PC-3 (cell line): ENCODE results near the gene CST2. TPM values are rescaled to one million over a fixed set of nuclear protein-coding genes. Genes with fewer than 3 reads are reported as not detected.
A peak's percentile ranks its signal among the peaks of the same experiment; 100 is the strongest.
"Not testable (repeated sequence)": the region's sequence is repeated elsewhere in the genome, so short reads cannot be mapped to it uniquely, and the experiment has no call there.

Experiments
- ATAC-seq: fragments of 200-7000 bp; cut with Tn5 transposase; 2 replicates; pipeline ENCODE4 v1.9.1; 2020; ENCODE audit warnings: mild to moderate bottlenecking, moderate library complexity
- BruUV-seq: library from RNA; stranded (reverse); fragments of 400-500 nt; replicated peaks from 2 replicates; lab custom pipeline; 2021; lab: Mats Ljungman, UMichigan
- CTCF ChIA-PET: fragments of 300-600 bp; sonication (Branson Sonifier 250); formaldehyde crosslinking; loops from one replicate; lab custom pipeline; 2022; ENCODE audit warnings: antibody characterized with exemption; lab: Charles Lee
- POLR2A ChIA-PET: fragments of 300-600 bp; sonication (Branson Sonifier 250); formaldehyde crosslinking; loops from one replicate; lab custom pipeline; 2022; ENCODE audit warnings: antibody characterized with exemption; ENCODE audit not compliant: unreplicated experiment; lab: Charles Lee
- DNase-seq: peaks from one replicate; pipeline ENCODE4 v3.0.0-alpha.2; 2015
- H2AFZ ChIP-seq: fragments of 300-600 bp; sonication (generic); 2 replicates; pipeline ENCODE4 v1.6.0; 2016; ENCODE audit warnings: antibody characterized with exemption, low read length
- H3F3A ChIP-seq: fragments of 300-600 bp; sonication (generic); one replicate; pipeline ENCODE4 v1.6.0; 2017; ENCODE audit warnings: antibody characterized with exemption, low read length, control low read depth, mild to moderate bottlenecking; ENCODE audit not compliant: unreplicated experiment
- H3K27ac ChIP-seq: fragments of 300-600 bp; sonication (generic); 2 replicates; pipeline ENCODE4 v1.5.1; 2016; ENCODE audit warnings: mild to moderate bottlenecking, low read length
- H3K27me3 ChIP-seq: fragments of 300-600 bp; sonication (generic); 2 replicates; pipeline ENCODE4 v1.6.1; 2016; ENCODE audit warnings: low read length, mixed read lengths
- H3K36me3 ChIP-seq: fragments of 300-600 bp; sonication (generic); 2 replicates; pipeline ENCODE4 v1.6.1; 2016; ENCODE audit warnings: low read depth, mixed run types, low read length, mixed read lengths
- H3K4me1 ChIP-seq: fragments of 300-600 bp; sonication (generic); 2 replicates; pipeline ENCODE4 v1.5.1; 2016; ENCODE audit warnings: low read length; ENCODE audit not compliant: insufficient read depth
- H3K4me2 ChIP-seq: fragments of 300-600 bp; sonication (generic); 2 replicates; pipeline ENCODE4 v1.6.0; 2016; ENCODE audit warnings: low read length
- H3K4me3 ChIP-seq: fragments of 300-600 bp; sonication (generic); 2 replicates; pipeline ENCODE4 v1.5.1; 2016; ENCODE audit warnings: mild to moderate bottlenecking, low read length, mixed read lengths
- H3K79me2 ChIP-seq: fragments of 300-600 bp; sonication (generic); 2 replicates; pipeline ENCODE4 v1.6.1; 2017; ENCODE audit warnings: low read length, mixed read lengths
- H3K9ac ChIP-seq: fragments of 300-600 bp; sonication (generic); 2 replicates; pipeline ENCODE4 v1.6.0; 2016; ENCODE audit warnings: mild to moderate bottlenecking, low read length
- H3K9me2 ChIP-seq: fragments of 300-600 bp; sonication (generic); replicated peaks from 2 replicates; pipeline ENCODE4 v1.6.1; 2016; ENCODE audit warnings: mixed run types, low read length, mixed read lengths
- H3K9me3 ChIP-seq: fragments of 300-600 bp; sonication (generic); 2 replicates; pipeline ENCODE4 v1.6.1; 2016; ENCODE audit warnings: low read length, mixed read lengths
- H4K20me1 ChIP-seq: fragments of 300-600 bp; sonication (generic); 2 replicates; pipeline ENCODE4 v1.6.1; 2016; ENCODE audit warnings: low read length, mixed read lengths
- EZH2 ChIP-seq: fragments of 300-600 bp; sonication (generic); IDR thresholded peaks from one replicate; pipeline ENCODE4 v1.6.1; 2017; ENCODE audit warnings: antibody characterized with exemption, mild to moderate bottlenecking, low read length; ENCODE audit not compliant: unreplicated experiment
- EZH2phosphoT487 ChIP-seq: fragments of 300-600 bp; sonication (generic); IDR thresholded peaks from 2 replicates; pipeline ENCODE4 v1.6.1; 2018; ENCODE audit warnings: mild to moderate bottlenecking, antibody characterized with exemption, low read length, borderline replicate concordance
- intact Hi-C: fragments of 100-400 bp; cut with micrococcal nuclease; formaldehyde crosslinking; loops from 2 replicates; pipeline ENCODE4 v1.9.0; 2023
- total RNA-seq: library from RNA; depleted of rRNA; stranded (reverse); fragments of >200 nt; gene quantifications from 2 replicates; pipeline ENCODE4 v1.2.3, GENCODE V29; 2014
- TF ChIP-seq, protein P1 (sequence below): fragments of 300-600 bp; sonication (generic); conservative IDR thresholded peaks from 2 replicates; pipeline ENCODE4 v1.5.1; 2017; ENCODE audit warnings: antibody characterized with exemption, low read depth, mild to moderate bottlenecking, low read length

The CST2 gene
- total RNA-seq, 1 experiment from 2014 or later = not detected

DNA sequence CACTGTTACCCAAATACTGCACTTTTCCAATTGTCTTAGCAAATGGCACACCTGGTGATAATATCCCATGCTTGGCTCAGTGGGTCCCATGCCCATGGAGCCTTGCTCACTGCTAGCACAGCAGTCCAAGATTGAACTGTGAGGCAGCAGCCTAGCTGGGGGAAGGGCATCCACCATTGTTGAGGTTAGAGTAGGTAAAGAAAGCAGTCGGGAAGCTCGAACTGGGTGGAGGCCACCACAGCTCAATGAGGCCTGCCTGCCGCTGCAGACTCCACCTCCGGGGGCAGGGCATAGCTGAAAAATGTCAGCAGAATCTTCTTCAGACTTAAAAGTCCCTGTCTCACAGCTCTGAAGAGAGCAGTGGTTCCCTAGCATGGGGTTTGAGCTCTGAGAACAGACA is 9.2 kb upstream of the CST2 start:
- no peaks in the 10 kb centered on the region for H3K79me2 ChIP-seq
- H3K4me3 ChIP-seq = no peak overlapping the region
- H3K4me1 ChIP-seq = peaks cover 14% of the 10 kb centered on the region
- no peaks in the 10 kb centered on the region for H3K36me3 ChIP-seq
- H3F3A ChIP-seq = no peaks in the 10 kb centered on the region
- no peak overlapping the region for H3K27ac ChIP-seq
- H3K27me3 ChIP-seq = peaks cover 10% of the 10 kb centered on the region; the same call in 1 of the 2 replicates
- BruUV-seq = no TSS peak
- H4K20me1 ChIP-seq = no peaks in the 10 kb centered on the region
- ChIA-PET CTCF (no interaction called here), POLR2A (no interaction called here)
- H2AFZ ChIP-seq = no peak overlapping the region
- ATAC-seq (no peak), DNase-seq (no peak)
- H3K4me2 ChIP-seq = no peak overlapping the region
- no peaks in the 10 kb centered on the region for H3K9me2 ChIP-seq
- H3K9ac ChIP-seq = no peak overlapping the region
- intact Hi-C loops = no loop called here
- no peak for TF ChIP-seq EZH2
- TF ChIP-seq, protein P1, sequence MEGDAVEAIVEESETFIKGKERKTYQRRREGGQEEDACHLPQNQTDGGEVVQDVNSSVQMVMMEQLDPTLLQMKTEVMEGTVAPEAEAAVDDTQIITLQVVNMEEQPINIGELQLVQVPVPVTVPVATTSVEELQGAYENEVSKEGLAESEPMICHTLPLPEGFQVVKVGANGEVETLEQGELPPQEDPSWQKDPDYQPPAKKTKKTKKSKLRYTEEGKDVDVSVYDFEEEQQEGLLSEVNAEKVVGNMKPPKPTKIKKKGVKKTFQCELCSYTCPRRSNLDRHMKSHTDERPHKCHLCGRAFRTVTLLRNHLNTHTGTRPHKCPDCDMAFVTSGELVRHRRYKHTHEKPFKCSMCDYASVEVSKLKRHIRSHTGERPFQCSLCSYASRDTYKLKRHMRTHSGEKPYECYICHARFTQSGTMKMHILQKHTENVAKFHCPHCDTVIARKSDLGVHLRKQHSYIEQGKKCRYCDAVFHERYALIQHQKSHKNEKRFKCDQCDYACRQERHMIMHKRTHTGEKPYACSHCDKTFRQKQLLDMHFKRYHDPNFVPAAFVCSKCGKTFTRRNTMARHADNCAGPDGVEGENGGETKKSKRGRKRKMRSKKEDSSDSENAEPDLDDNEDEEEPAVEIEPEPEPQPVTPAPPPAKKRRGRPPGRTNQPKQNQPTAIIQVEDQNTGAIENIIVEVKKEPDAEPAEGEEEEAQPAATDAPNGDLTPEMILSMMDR = no peak
- no peak for TF ChIP-seq EZH2phosphoT487
- H3K9me3 ChIP-seq = no peaks in the 10 kb centered on the region

DNA sequence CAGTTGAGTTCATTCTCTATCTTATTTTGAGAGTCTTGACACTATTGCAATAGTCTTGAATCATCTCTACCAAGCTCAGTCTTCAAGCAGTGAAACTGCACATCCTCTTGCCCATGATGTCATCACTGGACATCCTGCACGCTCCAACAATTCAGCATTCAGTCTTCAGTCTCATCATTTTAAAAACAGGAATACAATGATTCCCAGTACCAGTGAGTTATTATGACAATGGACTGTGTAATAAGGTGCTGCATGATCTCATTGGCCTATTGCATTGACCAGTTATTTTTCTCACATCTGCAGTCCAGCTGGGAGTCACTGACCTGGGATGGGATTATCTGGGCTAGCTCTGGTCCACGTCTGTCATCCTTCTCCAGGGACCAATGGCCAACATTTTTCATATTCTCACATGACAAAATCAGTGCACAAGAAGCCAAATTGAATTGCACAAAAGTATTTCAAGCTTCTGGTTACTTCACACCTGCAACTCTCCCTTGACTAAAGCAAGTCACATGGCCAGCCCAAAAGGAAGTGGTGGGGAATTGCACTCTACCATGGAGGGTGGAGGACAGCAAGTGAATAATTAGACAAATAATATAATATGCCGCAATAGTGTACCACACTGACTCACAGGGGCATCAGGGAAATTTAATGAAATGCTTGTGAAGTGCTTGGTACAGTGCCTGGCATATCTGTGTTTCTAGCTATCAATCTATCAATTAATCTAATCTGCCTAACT is 6.4 kb upstream of the CST2 start:
- Histone ChIP-seq H3K9ac (no peak overlapping the region), H3K36me3 (no peaks in the 10 kb centered on the region), H4K20me1 (no peaks in the 10 kb centered on the region), H3K27ac (no peak overlapping the region), H3K9me3 (no peaks in the 10 kb centered on the region), H3F3A (no peaks in the 10 kb centered on the region), H3K4me1 (peaks cover 14% of the 10 kb centered on the region), H3K79me2 (no peaks in the 10 kb centered on the region), H3K4me2 (no peak overlapping the region), H3K4me3 (no peak overlapping the region), H3K27me3 (no peaks in the 10 kb centered on the region), H3K9me2 (no peaks in the 10 kb centered on the region), H2AFZ (no peak overlapping the region)
- ATAC-seq = no peak
- ChIA-PET CTCF (no interaction called here), POLR2A (no interaction called here)
- DNase-seq = peak; percentile 17
- intact Hi-C loops = no loop called here
- BruUV-seq = no TSS peak
- TF ChIP-seq, protein P1 = no peak
- TF ChIP-seq EZH2phosphoT487 (no peak), EZH2 (no peak)

DNA sequence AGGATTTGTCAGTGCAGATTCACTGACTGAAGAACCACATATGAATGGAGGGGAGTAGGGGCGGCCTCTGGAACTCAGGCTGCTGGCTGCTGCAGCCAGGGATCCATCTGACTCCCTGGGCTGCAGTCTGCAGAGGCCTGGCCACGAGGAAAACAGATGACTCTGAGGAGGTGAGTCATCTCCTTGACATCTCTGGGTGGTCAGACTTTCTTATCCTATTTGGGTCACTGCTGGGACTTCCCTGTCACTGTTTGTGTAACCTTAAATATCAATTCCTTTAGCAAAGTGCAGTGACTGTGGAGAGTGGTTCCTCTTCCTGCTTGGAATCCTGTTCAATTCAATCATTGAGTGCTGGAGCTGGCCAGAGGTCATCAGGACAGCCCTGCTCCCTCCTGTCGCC is 5.4 kb upstream of the CST2 start:
- BruUV-seq = not testable (repeated sequence)

More for the DNA sequence above, 5.4 kb upstream of the CST2 start:
- H3K9me2 ChIP-seq, H3K36me3 ChIP-seq, POLR2A ChIA-PET, H3K9ac ChIP-seq, intact Hi-C loops, H3K4me3 ChIP-seq, H2AFZ ChIP-seq, H3K79me2 ChIP-seq, H3K9me3 ChIP-seq, H3F3A ChIP-seq, CTCF ChIA-PET, H4K20me1 ChIP-seq, H3K27me3 ChIP-seq: not testable (repeated sequence)
- DNase-seq = peak; percentile 70
- 0 out of 2 replicates have a peak, but pooled peaks have one; percentile 31 for ATAC-seq
- Histone ChIP-seq H3K4me1 (peaks cover 17% of the 10 kb centered on the region), H3K27ac (peak overlapping the region; percentile 36), H3K4me2 (peak overlapping the region; percentile 36)
